PC-3 (cell line): ENCODE measurements around the gene ABCA7.

Experiments used
- EZH2phosphoT487 ChIP-seq: fragments of 300-600 bp; sonication (generic); IDR thresholded peaks from 2 replicates; pipeline ENCODE4 v1.6.1; 2018; ENCODE audit warnings: mild to moderate bottlenecking, antibody characterized with exemption, low read length, borderline replicate concordance
- TF ChIP-seq, protein P1 (sequence below): fragments of 300-600 bp; sonication (generic); conservative IDR thresholded peaks from 2 replicates; pipeline ENCODE4 v1.5.1; 2017; ENCODE audit warnings: antibody characterized with exemption, low read depth, mild to moderate bottlenecking, low read length

DNA sequence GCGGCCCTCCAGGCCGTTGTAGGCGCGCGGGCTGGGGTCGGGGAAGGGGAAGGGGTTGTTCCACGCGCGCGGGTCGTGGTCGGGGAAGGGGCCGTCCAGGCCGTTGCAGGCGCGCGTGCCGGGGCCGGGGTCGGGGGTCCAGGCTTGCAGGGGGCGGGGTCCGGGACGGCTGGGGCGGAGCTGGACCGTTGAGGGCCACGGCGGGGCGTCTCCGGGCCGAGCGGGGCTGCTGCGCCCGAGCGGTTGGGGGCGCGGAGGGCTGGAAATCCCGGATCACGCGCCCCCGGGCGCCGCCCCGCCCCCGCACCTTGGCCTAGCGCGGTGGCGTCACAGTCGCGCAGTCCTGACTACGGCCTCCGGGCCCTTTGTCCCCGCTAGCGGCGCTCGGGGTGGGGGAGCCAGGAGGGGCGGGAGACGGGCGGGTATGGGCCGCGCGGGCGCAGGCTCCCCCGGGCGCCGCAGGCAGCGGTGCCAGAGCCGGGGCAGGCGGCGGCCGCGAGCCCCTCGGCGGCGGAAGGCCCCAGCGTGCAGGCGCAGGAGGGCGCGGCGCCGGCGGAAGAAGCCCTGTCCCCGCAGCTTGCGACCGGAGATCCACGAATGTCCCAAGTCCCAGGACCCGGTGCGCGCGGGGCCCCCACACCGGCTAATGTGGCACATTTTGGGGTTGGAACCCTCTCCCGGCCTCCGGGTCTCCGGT, 64.6 kb downstream of the ABCA7 start:
- TF ChIP-seq, protein P1, sequence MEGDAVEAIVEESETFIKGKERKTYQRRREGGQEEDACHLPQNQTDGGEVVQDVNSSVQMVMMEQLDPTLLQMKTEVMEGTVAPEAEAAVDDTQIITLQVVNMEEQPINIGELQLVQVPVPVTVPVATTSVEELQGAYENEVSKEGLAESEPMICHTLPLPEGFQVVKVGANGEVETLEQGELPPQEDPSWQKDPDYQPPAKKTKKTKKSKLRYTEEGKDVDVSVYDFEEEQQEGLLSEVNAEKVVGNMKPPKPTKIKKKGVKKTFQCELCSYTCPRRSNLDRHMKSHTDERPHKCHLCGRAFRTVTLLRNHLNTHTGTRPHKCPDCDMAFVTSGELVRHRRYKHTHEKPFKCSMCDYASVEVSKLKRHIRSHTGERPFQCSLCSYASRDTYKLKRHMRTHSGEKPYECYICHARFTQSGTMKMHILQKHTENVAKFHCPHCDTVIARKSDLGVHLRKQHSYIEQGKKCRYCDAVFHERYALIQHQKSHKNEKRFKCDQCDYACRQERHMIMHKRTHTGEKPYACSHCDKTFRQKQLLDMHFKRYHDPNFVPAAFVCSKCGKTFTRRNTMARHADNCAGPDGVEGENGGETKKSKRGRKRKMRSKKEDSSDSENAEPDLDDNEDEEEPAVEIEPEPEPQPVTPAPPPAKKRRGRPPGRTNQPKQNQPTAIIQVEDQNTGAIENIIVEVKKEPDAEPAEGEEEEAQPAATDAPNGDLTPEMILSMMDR: no peak
- no peak for TF ChIP-seq EZH2phosphoT487
